PFSK-1 (cell line): ENCODE measurements around the gene RAB11B.

Experiments
- FOXP2 ChIP-seq: optimal IDR thresholded peaks from 2 replicates; pipeline ENCODE3; 2011; ENCODE audit warnings: borderline replicate concordance, control low read depth, inconsistent platforms; ENCODE audit not compliant: insufficient read depth; ENCODE audit errors: extremely low read length, extremely low read depth
- POLR2AphosphoS5 ChIP-seq: IDR thresholded peaks from 2 replicates; pipeline ENCODE4 v1.6.1; 2012; ENCODE audit warnings: low read depth, mild to moderate bottlenecking, control low read depth, low read length, moderate library complexity
- SIN3A ChIP-seq: IDR thresholded peaks from 2 replicates; pipeline ENCODE4 v1.6.1; 2012; ENCODE audit warnings: mild to moderate bottlenecking, low read length, moderate library complexity, borderline replicate concordance; ENCODE audit not compliant: insufficient read depth
- TAF1 ChIP-seq: IDR thresholded peaks from 2 replicates; pipeline ENCODE4 v1.6.1; 2012; ENCODE audit warnings: low read length, control low read depth, borderline replicate concordance; ENCODE audit not compliant: insufficient read depth
- TF ChIP-seq, protein P1 (sequence below), 2 experiments: IDR thresholded peaks; 2 replicates each; pipeline versions ENCODE4 v1.6.1 to v1.8.0; 2011 to 2012; ENCODE audit warnings: low read depth in 2 of 2, low read length in 2 of 2, control low read depth in 1 of 2, inconsistent platforms in 1 of 2, mild to moderate bottlenecking in 1 of 2, moderate library complexity in 1 of 2; ENCODE audit not compliant: insufficient read depth in 1 of 2

Gene RAB11B

DNA sequence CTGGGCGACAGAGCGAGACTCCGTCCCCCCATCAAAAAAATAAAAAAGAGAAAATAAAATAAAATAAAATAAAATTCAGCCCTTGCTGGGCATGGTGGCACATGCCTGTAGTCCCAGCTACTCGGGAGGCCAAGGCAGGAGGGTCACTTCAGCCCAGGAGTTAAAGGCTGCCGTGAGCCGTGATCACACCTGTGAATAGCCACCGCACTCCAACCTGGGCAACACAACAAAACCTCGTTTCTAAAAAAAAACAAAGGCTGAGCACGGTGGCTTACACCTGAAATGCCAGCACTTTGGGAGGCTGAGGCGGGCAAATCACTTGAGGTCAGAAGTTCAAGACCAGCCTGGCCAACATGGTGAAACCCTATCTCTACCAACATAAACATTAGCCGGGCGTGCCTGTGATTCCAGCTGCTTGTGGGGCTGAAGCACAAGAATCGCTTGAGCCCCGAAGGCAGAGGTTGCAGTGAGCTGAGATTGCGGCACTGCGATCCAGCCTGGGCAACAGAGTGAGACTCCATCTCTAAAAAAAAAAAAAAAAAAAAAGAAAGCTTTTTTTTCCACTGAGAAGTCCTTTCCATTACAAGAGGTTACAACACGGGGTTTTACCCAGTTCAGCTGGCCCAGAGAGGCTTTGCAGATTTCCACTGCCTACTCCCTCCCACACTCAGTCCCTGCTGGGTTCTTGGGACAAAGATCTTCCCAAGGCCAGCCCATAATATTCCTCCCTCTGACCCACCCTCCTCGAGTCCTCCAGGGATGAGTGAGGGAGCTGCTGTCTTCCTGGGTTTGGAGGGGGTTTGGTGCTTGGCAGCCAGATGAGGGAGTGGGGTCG is 19.8 kb upstream of the RAB11B start:
- TF ChIP-seq TAF1 = no peak
- TF ChIP-seq, protein P1, sequence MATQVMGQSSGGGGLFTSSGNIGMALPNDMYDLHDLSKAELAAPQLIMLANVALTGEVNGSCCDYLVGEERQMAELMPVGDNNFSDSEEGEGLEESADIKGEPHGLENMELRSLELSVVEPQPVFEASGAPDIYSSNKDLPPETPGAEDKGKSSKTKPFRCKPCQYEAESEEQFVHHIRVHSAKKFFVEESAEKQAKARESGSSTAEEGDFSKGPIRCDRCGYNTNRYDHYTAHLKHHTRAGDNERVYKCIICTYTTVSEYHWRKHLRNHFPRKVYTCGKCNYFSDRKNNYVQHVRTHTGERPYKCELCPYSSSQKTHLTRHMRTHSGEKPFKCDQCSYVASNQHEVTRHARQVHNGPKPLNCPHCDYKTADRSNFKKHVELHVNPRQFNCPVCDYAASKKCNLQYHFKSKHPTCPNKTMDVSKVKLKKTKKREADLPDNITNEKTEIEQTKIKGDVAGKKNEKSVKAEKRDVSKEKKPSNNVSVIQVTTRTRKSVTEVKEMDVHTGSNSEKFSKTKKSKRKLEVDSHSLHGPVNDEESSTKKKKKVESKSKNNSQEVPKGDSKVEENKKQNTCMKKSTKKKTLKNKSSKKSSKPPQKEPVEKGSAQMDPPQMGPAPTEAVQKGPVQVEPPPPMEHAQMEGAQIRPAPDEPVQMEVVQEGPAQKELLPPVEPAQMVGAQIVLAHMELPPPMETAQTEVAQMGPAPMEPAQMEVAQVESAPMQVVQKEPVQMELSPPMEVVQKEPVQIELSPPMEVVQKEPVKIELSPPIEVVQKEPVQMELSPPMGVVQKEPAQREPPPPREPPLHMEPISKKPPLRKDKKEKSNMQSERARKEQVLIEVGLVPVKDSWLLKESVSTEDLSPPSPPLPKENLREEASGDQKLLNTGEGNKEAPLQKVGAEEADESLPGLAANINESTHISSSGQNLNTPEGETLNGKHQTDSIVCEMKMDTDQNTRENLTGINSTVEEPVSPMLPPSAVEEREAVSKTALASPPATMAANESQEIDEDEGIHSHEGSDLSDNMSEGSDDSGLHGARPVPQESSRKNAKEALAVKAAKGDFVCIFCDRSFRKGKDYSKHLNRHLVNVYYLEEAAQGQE (IDR thresholded peaks at IDR 0.05; ENCODE audit: insufficient read depth in 1 of 2, low read depth in 2 of 2, low read length in 2 of 2) = no peak
- TF ChIP-seq SIN3A = no peak
- TF ChIP-seq POLR2AphosphoS5 = no peak
- no peak for TF ChIP-seq FOXP2

DNA sequence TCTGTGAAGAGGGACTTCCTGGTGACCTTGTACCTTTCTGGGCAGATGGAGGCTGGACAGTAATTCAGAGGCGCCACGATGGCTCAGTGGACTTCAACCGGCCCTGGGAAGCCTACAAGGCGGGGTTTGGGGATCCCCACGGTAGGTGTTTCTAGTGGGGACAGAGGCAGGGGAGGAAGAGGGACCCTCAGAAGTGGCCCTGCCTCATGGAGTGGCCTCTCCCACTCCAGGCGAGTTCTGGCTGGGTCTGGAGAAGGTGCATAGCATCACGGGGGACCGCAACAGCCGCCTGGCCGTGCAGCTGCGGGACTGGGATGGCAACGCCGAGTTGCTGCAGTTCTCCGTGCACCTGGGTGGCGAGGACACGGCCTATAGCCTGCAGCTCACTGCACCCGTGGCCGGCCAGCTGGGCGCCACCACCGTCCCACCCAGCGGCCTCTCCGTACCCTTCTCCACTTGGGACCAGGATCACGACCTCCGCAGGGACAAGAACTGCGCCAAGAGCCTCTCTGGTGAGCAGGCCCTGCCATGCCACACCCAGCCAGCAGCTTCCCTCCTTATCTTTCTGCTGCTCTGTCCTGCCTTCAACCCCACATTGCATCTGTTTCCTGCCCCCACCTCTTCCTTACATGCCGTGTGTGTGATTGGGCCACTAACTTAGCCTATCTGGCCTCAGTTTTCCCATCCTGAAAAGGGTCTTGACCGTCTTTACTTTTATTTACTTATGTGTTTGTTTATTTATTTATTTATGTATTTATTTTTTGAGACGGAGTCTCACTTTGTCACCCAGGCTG is 19.0 kb upstream of the RAB11B start:
- TF ChIP-seq TAF1 (no peak), SIN3A (no peak), POLR2AphosphoS5 (no peak), FOXP2 (no peak)
- TF ChIP-seq, protein P1 (IDR thresholded peaks at IDR 0.05; ENCODE audit: insufficient read depth in 1 of 2, low read depth in 2 of 2, low read length in 2 of 2) = no peak

DNA sequence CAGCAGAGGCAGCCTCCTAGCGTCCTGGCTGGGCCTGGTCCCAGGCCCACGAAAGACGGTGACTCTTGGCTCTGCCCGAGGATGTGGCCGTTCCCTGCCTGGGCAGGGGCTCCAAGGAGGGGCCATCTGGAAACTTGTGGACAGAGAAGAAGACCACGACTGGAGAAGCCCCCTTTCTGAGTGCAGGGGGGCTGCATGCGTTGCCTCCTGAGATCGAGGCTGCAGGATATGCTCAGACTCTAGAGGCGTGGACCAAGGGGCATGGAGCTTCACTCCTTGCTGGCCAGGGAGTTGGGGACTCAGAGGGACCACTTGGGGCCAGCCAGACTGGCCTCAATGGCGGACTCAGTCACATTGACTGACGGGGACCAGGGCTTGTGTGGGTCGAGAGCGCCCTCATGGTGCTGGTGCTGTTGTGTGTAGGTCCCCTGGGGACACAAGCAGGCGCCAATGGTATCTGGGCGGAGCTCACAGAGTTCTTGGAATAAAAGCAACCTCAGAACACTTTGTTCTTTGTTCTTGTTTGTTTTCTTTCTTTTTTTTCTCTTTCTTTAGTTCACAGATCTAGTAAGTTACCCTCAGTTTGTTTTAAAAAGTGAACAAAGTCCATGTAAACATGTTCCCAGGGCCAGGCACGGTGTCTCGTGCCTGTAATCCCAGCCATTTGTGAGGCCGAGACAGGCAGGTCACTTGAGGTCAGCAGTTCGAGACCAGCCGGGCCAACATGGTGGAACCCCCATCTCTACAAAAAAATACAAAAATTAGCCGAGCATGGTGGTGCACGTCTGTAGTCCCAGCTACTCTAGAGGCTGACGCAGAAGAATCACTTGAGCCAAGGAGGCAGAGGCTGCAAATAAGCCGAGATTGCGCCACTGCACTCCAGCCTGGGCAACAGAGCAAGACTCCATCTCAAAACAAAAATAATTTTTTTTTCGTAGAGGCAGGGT is 16.0 kb upstream of the RAB11B start:
- TF ChIP-seq SIN3A (no peak), POLR2AphosphoS5 (no peak), FOXP2 (no peak), TAF1 (no peak)
- TF ChIP-seq, protein P1 (IDR thresholded peaks at IDR 0.05; ENCODE audit: insufficient read depth in 1 of 2, low read depth in 2 of 2, low read length in 2 of 2) = no peak

DNA sequence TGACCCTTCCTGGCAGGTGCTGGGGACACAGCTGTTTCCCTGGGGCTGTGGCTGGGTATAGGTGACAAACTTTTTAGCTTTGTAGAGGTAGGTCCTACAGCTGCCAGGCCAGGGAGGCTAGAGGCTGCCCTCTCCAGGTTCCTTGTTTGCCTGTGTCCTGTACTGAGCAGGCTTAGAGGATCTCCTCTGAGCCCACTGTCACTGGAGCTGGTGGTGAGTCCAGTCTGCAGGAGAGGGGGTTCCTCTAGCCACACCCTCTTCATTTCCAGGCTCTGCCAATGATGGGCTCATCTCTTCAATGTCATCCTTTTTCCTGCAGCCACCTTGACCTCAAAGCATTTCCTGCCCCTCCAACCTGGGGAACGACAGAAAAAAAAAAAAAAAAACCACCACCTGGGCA is 12.6 kb upstream of the RAB11B start:
- TF ChIP-seq FOXP2 (no peak), SIN3A (no peak), POLR2AphosphoS5 (no peak), TAF1 (no peak)
- TF ChIP-seq, protein P1 (IDR thresholded peaks at IDR 0.05; ENCODE audit: insufficient read depth in 1 of 2, low read depth in 2 of 2, low read length in 2 of 2) = no peak
